Jurkat, Clone E6-1 (cell line): ENCODE measurements around the gene CPVL.

ENCODE experiments used
- DNase-seq: peaks from one replicate; pipeline ENCODE4 v3.0.0-alpha.2; 2011; ENCODE audit warnings: low read depth, low spot score
- H3K4me3 ChIP-seq: 2 replicates; pipeline ENCODE4 v1.5.1; 2011; ENCODE audit warnings: mild to moderate bottlenecking, low read length, control low read depth, moderate library complexity

Gene CPVL

DNA sequence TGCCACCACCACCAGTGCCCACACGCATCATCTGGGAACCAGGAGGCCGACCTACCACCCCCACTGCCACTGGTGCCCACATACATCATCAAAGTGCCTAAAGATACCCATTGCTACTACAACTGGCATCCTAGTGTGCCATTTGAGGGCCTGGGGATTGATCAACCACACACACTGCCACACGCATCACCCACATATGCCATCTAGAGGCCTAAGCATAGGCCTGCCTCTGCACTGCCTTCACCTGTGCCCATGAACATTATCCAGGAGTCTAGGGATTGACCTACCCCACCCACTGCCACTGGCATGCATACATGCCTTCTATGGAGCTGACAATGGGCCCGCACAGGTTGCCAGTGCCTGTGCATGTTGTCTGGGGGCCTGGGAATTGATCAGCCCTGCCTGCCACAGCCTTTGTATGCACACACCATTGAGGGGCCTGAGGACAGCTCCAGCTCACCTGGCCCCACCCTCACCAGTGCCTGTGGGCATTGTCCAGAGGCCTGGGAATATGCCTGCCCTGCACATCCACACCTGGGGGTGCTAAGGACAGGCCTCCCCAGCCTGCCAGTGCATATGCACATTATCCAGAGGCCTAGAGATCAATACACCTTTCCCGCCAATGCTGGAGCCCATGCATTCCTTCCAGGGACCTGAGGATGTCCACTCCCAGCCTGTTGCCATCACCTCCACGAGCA, 123.9 kb downstream of the CPVL start:
- no peak for DNase-seq

DNA sequence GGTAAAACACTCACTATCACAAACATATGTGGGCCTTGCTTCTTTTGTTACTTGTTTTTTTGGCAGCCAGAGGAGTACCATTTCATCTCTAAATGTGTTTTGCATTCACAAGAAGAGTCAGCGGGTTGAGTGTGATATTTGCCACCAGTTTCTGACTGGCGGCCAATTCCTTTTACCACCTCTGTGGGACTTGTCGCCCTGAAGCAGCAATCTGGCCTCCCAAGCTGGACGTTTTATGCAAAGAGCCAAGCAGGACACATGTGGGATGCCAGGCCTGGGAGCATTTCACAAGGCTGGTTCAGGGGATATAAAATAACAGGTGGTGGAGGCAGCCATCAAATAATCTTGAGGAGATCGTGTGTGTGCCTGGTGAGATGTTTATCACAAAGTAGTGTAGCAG, 126.4 kb downstream of the CPVL start:
- no peak for DNase-seq
- no peak overlapping the region for H3K4me3 ChIP-seq

More for the DNA sequence above, 123.9 kb downstream of the CPVL start:
- no peak overlapping the region for H3K4me3 ChIP-seq

DNA sequence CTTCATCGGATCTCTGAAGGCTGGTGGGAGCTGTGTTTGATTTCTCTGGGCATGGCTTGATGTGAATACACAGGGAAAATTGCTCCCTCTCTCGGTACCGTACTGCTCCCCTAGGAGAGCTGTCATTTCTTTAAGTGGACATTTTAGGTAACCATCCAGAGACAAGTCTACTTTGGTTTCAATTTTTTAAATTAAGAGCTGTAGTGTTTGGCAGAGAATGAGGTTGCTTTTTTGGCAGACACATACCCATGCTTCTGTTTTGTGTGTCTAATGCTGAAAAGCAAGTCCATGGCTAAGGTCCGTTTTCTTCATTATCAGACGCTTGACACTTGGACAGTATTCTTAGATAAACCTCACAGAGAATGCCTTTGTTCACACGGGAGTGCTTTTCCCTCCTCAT, 127.0 kb downstream of the CPVL start:
- H3K4me3 ChIP-seq = no peak overlapping the region
- DNase-seq = no peak

DNA sequence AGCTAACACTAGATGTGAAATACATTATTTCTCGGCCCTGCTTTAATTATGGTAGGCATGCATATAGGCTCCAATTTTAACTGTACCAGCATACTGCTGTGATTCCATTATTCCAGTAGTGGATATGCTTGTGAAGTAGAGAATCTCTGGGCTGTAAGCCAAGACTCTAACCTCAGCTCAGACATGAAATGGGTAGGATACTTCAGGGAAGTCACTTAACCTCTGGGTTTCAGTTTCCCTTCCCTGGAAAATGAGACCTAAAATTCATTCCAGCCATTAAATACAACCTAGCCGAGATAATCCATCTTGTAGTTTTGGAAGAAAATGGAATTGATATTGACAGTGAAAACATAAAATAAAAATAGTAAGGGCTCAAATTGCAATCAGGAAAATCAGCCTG, 128.6 kb downstream of the CPVL start:
- DNase-seq = no peak
- no peak overlapping the region for H3K4me3 ChIP-seq

DNA sequence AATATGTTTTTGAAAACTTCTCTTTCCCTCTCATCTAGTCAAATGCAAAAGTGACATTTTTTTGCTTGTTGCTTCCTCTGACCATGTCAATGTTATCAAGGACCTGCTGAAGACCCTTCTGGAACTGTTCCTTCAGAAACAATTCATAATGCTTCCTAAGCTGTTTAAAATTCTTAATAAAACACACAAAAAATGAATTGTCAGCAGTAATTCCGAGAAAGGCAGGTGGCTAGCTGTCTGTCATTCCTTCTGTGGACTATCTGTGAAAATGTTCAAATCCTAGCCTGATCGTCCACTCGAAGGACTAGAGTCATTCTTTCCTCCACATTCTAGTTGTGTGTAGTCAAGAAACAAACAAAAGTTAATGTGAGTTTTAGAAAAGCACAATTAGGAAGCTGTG, 131.6 kb downstream of the CPVL start:
- H3K4me3 ChIP-seq = no peak overlapping the region
- no peak for DNase-seq

DNA sequence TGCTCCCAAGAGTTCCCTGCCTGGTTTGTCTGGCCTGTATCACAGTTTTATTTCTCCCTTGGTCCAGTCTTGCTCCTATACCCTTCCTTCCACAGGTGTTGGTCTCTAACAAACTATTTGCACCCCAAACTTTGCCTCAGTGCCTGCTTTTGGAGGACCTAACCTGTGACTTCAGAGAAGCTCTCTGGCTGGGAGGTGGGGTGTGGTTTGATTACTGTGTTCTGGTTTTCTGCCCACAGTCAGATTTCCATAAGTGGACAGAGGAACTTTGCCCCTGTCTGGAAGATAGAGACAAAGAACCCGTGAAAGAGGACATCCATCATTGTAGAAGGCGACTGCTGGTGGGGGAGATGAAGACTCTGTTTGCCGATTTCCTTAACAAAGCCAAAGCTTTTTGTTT, 132.4 kb downstream of the CPVL start:
- no peak overlapping the region for H3K4me3 ChIP-seq
- no peak for DNase-seq

DNA sequence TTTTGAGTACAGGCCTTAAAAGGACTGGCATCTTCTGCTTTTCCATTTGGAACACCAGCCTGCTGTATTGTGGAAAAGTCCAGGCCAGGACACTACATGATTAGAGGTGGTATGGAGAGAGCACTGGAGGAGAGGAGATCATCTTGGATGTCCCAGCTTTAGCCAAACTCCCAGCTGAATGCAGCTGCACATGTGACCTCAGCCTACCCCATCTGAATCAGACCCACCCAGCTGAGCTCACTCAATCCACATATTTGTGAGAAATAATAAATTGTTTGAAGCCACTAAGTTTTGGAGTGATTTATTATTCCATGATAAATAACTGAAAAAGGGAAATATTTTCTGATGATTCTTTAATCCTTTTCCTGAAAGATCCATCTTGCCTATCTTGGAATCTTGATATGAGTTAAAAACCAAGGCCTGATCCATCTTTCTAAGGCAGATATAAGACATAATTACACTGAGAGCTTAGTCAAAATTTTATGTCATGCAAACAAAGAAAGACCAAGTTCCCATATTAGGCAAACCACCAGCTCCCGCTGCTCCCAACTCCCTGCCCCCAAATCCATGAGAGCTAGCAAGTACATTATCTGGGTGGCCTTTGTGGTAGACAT, 133.1 kb downstream of the CPVL start:
- no peak for DNase-seq
- H3K4me3 ChIP-seq = no peak overlapping the region

DNA sequence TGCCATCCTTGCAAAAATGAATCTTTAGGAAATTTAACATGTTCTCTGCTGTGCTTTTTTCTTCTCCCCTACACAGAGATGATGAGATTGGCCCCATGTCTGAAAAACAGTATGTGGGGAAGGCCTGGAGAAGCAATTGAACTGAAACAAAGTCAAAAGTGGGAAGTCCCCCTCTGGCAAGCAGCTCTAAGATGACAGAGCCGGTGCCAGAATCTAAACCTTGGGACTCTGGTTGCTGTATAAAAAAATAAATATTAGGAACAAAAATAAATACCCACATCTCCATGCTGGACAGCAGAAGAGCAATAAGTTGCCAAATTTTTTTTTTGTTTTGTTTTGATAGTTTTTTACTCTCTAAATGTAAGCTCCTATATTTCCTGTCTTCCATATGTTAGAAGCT, 136.4 kb downstream of the CPVL start:
- DNase-seq = no peak
- H3K4me3 ChIP-seq = no peak overlapping the region

DNA sequence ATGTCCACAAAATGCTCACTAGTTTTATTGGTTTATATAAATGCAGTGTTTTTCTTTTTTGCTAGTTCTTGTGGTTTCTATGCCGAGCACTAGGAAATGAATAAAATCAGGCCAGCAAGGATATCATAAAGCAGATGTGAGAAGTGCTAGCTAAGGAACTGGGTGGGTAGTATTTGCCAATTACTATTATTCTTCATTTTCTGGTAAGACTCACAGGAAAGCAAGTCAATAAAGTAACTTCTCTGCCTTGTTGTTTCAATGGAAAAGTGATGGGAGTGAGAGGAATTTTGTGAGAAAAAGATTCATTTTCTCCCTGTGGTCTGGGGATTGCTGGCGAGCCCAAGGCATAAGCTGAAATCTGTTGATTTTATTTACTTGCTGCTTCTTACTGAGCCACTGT, 137.7 kb downstream of the CPVL start:
- DNase-seq = no peak
- no peak overlapping the region for H3K4me3 ChIP-seq

DNA sequence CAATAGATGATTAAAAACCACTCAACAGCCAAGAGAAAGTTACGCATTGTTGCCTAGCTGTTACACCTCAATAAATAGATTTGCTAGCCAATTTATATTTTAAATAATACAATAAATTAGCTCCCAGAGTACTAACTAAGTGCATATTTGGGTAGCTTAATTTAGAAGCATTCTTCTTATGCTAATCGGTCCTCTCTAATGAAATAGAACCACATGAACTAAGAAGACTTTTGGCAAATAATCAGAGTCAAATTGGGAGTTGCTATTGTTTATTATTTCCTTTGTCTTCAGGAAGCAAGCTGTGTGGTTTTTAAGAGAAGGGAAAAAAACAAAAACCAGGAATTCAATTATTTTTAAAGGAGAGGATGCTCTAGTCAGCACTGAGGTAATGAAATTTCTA, 139.2 kb downstream of the CPVL start:
- no peak overlapping the region for H3K4me3 ChIP-seq
- DNase-seq = no peak

DNA sequence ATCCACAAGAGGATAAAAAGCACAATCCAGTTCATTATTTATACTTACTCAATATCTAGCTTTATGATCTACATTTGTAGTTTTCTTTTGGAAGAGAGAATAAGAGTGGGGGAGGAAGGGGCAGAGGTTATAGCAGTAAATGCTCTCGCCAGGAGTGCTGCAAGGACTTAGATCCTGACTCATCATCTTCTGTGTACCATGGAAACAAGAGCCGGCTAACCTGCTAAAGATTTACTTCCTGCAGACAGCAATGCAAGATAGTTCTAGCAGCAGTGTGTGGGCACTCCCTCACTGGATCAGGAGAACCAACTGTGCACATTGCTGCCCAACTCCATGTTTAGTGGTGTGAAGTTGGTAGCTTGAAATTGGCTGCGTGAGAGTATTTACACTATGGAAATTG, 140.5 kb downstream of the CPVL start:
- DNase-seq = no peak
- no peak overlapping the region for H3K4me3 ChIP-seq

DNA sequence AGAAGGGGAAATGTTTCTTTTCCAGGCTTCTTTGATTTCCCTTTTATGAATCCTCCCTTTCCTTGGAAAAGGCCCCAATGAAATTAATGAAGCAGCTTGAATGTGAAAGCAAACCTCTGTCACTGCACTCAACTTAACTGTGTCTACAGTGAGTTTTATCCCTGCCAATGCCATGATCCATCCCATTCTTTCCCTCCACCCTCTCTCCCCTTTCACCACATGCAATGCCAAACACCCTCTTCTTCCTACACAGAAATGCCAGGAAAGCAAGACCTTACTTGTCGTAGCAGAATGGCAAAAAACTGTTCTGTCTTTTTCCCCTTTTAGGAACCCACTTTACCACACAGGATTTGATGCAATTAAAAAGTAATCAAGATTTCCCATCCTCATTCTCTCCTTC, 140.9 kb downstream of the CPVL start:
- H3K4me3 ChIP-seq = no peak overlapping the region
- DNase-seq = no peak

DNA sequence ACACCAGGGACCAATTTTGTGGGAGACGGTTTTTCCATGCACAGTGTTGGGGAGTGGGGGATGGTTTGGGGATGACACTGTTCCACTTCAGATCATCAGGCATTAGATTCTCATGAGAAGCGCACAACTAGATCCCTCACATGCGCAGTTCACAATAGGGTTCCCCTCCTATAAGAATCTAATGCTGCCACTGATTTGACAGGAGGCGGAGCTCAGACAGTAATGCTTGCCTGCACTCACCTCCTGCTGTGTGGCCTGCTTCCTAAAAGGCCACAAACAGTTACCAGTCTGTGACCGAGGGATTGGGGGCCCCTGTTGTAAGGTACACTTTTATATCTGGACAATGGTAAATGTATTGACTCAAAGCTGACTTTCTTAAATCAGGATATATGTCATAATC, 142.6 kb downstream of the CPVL start:
- H3K4me3 ChIP-seq = no peak overlapping the region
- no peak for DNase-seq

DNA sequence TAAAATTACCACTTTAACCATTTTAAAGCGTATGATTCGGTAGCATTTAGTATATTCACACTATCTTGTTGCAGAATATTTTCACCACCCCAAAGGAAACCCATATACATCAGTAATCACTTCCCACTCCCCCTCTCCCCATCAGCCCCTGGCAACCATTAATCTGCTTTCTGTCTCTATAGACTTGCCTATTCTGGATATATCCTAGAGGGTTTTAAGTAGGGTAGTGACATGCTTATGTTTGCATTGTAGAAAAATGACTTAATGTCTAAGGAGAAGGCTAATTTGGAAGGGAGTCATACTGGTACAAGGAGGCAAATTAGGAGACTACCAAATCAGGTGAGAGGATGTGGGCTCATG, 145.6 kb downstream of the CPVL start:
- H3K4me3 ChIP-seq = no peak overlapping the region
- no peak for DNase-seq

DNA sequence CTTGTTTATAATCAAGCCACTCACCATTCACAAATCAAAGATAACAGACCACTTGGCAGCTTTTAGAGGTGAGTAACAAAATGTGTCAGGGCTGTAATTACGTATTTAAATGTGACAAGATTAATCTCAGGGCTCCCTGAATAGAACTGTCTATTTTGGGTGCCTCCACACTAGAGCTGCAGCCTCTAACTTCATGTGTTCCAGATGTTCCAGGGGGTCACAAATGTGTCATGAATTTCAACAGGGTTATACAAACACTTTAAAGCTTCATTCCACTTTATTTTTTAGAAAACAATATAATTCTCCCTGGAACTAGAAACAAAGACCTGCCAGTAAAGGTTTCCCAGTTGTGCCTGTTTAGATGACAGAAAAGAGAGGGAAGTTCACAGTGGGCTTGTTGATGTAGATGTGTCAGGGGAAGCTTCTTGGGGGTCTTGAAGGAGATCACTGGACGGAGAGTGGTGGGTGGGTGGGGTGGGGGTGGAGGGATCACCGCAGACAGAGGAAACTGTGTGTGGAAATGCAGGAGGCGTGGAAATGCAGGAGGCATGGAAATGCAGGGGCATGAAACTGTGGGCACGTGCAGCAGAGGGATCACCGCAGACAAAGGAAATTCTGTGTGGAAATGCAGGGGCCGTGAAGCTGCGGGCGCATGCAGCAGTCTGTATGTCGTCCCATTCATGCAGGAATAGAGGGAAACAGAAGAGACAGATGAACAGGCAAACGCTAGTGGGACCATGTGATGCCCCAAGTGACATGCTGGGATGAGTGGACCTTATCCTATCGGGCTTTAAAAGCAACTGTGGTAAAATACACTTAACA, 146.2 kb downstream of the CPVL start:
- H3K4me3 ChIP-seq = no peak overlapping the region
- DNase-seq = no peak

DNA sequence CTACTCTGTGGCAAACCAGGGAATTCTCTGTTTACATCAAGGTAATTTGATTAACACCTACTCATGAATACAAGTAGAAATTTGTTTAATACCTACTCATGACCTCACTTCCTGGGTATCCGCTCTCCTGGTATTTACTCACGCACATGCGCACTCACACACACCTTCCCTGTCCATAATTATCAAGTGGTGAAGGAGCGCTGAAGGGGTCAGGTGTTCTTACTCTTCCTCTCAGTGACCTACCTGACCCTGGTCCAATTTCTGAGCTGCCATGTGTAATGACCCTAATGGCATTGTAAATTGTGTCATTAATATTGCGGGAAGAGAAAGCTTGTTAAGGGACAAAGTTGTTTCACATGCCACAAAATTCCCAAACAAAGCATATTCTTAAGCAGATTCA, 146.9 kb downstream of the CPVL start:
- DNase-seq = no peak
- no peak overlapping the region for H3K4me3 ChIP-seq

DNA sequence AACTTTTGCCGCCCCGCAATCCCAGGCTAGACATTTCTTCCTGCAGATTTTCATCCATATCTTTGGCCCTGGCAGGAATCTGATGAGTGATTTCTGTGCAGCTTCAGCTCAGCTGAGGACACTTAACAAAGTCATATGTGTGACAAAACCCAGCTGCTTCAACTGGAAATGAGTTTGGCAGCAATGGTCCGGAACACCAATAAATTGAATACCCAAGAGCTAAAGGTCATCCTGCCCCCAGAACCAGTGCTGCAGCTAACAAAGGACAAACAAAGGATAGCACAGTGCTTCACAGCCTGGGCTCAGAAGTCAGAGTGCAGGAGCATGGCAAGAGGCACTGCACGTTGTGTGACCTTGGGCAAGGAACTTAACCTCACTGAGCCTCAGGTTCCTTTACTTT, 148.2 kb downstream of the CPVL start:
- no peak for DNase-seq
- no peak overlapping the region for H3K4me3 ChIP-seq

DNA sequence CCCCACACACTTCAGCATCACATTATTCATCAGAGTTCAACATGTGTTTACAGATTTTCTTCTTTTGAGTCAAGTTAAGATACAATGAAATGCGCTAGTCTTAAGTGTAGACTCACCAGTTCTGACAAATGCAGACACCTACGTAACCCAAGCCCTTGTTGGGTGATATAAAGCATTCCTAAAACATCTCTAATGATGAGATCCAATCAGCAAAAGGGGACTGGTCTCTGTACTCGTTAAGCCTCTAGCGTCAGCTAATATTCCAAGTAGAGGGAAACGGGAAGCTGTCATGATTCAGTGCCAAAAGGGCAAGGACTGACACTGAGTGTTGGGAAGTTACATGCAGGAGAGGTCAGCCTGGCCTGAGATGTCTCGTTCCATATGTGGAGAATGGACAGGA, 149.5 kb downstream of the CPVL start:
- no peak overlapping the region for H3K4me3 ChIP-seq
- DNase-seq = no peak

DNA sequence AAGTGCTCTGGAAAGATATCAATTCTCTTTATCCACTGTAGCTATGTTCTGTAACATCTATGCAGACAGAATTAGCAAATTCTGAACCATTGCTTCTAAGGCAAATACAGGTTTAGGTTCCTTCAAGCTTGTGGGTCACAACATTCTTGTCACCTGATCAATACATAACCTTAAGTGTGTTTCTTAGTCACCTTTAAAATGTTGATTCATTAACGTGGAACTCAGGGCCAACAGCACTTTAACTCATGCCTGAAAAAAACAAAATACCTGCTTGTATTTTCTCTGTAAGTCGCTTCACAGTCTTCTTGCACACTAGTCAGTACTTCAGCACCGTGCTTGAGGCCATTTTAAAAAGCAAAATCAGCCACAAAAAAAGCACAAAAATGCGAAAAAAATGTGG, 153.0 kb downstream of the CPVL start:
- DNase-seq = no peak
- H3K4me3 ChIP-seq = no peak overlapping the region

DNA sequence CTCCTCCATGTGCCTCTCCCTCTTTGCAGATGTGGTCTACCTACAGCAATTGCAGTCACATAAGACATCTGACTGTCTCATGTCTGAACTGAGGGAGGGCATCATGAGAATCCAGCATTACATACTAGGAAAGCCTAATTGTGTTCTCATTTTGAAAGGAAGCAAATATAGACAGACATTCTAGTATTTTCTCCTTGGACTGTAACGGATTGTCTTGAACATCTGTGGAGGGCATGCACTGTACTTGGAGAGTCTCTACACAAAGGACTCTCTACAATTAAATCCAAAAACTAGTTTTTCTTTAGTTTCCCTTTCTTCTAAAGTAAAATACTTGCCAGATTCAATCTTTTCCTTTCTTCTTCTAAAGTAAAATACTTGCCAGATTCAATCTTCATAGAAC, 153.5 kb downstream of the CPVL start:
- H3K4me3 ChIP-seq = no peak overlapping the region
- DNase-seq = no peak
